NCI-H1105 (cell line): ENCODE data around the gene TBK1.

Source experiments
- DNase-seq: peaks from one replicate; lab custom pipeline; 2025; lab: John Stamatoyannopoulos, UW

Gene TBK1

DNA sequence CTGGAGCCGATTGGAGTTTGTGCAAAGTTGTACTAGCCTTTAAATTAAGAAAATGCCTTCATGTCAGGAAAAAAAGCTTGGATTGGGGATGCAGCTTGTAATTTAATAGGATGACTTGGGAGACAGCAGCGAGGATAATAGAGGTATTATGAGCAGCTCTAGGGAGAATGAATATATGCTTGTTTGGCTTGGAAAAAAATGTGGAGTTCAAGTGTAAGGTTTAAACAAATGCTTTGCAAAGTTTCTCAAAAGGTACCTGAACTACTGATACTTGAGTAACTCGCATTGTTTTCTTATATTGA, 93.1 kb downstream of the TBK1 start:
- no peak for DNase-seq

- DNase-seq: no peak
Observed at GRCh38 chr12:64549108-64549507, 97.2 kb downstream of the TBK1 start.

DNA sequence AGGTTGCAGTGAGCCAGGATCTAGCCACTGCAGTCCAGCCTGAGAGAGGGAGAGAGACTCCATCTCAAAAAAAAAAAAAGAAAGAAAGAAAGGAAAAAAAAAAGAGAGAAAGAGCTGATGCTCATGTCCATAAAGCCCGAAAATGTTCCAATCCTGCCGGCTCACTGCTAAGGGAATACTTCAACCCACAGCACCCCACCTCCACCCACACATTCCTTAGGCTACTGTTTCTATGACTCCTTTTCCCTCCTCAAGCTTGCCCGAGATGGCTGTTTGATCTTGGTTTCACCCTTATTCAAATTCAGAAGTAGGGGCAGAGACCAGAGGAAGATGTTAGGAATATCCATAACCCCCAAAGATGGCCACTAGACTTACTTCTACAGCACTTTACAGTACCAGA, 98.8 kb downstream of the TBK1 start:
- DNase-seq: no peak

DNA sequence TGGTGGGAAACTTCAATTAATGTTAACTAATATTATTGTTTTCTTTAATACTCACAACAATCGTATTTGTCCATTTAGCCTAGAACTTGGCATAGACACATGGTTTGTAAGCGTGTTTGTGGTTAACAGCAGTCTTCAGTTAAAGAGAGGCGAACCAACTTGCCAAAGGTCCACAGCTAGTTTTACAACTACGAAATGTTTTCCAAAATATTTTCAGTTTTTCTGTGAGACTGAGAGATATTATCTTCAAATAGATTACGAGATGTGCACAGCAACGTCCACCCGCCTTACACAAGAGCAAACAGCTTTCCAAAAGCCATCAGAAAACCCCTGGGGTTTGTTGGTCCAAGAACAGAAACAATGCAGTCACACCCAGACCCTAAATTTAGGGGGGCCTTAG, 99.8 kb downstream of the TBK1 start:
- no peak for DNase-seq
